Heart right ventricle (tissue), 16 donors: ENCODE measurements around the gene CDH8. TPM values are rescaled to one million over a fixed set of nuclear protein-coding genes. Genes with fewer than 3 reads are reported as not detected.

Experiments
- ATAC-seq, 8 donors: fragments of 200-7000 bp; cut with Tn5 transposase; one replicate each; pipeline ENCODE4 v1.9.1; 2020; ENCODE audit warnings: mild to moderate bottlenecking in 8 of 8, moderate library complexity in 8 of 8, moderate number of reproducible peaks in 1 of 8
- DNase-seq, 2 donors: peaks; one replicate each; pipeline ENCODE4 v3.0.0-alpha.2; 2020
- H3K27ac ChIP-seq, 10 donors: fragments of 200-600 bp; sonication (generic) in 2 of 10; one replicate each; pipeline versions ENCODE4 v1.5.0 to v1.8.0; 2020 to 2022; ENCODE audit warnings: mild to moderate bottlenecking in 3 of 10
- H3K27me3 ChIP-seq, 7 donors: fragments of 200-600 bp; one replicate each; pipeline ENCODE4 v1.8.0; 2021 to 2022; ENCODE audit warnings: mild to moderate bottlenecking in 2 of 7
- H3K36me3 ChIP-seq, 9 donors: fragments of 200-600 bp; sonication (generic) in 1 of 9; one replicate each; pipeline versions ENCODE4 v1.5.0 to v1.8.0; 2020 to 2022; ENCODE audit warnings: mild to moderate bottlenecking in 2 of 9
- H3K4me1 ChIP-seq, 9 donors: fragments of 200-600 bp; sonication (generic) in 1 of 9; one replicate each; pipeline versions ENCODE4 v1.5.0 to v1.8.0; 2020 to 2022; ENCODE audit warnings: mild to moderate bottlenecking in 4 of 9
- H3K4me3 ChIP-seq, 10 donors: fragments of 200-600 bp; sonication (generic) in 2 of 10; one replicate each; pipeline versions ENCODE4 v1.5.0 to v1.8.0; 2020 to 2022; ENCODE audit warnings: mild to moderate bottlenecking in 7 of 10, moderate library complexity in 2 of 10
- H3K9me3 ChIP-seq, 11 donors: fragments of 200-600 bp in 10 of 11; sonication (generic) in 2 of 11; one replicate each; pipeline versions ENCODE4 v1.5.0 to v1.8.0; 2013 to 2022; ENCODE audit warnings: mild to moderate bottlenecking in 2 of 11, control low read depth in 1 of 11, moderate library complexity in 1 of 11
- CTCF ChIP-seq, 9 donors: fragments of 200-600 bp; sonication (generic) in 2 of 9; IDR thresholded peaks; one replicate each; pipeline versions ENCODE4 v1.5.0 to v1.8.0; 2021 to 2022; ENCODE audit warnings: antibody characterized with exemption in 9 of 9, mild to moderate bottlenecking in 5 of 9, moderate library complexity in 1 of 9
- WGBS, 2 donors: extraction: QIAGEN DNeasy Blood & Tissue Kit; methylation state at CpG; one replicate each; pipeline ENCODE4 v1.1.7; 2013; ENCODE audit warnings: inconsistent platforms in 1 of 2; 5-methylcytosine and 5-hydroxymethylcytosine counted together
- intact Hi-C, 10 donors: fragments of 100-400 bp; cut with DNase I; formaldehyde crosslinking; loops; one replicate each; pipeline versions ENCODE4 v1.11.1 to v1.14.2; 2022
- polyA plus RNA-seq, 2 donors: library from polyadenylated mRNA; stranded (reverse); fragments of 200-250 nt; gene quantifications; one replicate each; pipeline ENCODE4 v1.2.3, GENCODE V29; 2013
- total RNA-seq, 10 donors: library from RNA; stranded (reverse); fragmentation: NEBNext Ultra II Directional in 3 of 10; extraction: Animal tissue kit (Norgen Biotek cat#: 25700) in 3 of 10; gene quantifications; one replicate each; pipeline versions ENCODE4 v1.2.1 to v1.2.4, GENCODE V29; 2021 to 2023
- donor health status: Arrhythmogenic right ventricular cardiomyopathy.
- donor health status: ischemic (EF 13 %, LVEDD 7.1; RV severe dilation, severe dysfunction).
- donor health status: healthy with polysubstance abuse.
- donor health status: DM: no; HTN: yes; CAD: no.
- donor health status: DM: no; HTN: no; CAD: no.
- donor health status: ischemic (EF 25% LVEDD 6.9; RV normal size, moderate dysfunction).
- donor health status: ischemic (EF 25% LVEDD 5.7; RV mildly dilated, moderate dysfunction).
- donor health status: healthy.
- donor health status: DM: yes; HTN: yes; CAD: no.
- donor health status: Ischemic cardiomyopathy.
- donor health status: ischemic (EF 35%, LVEDD 5.7; RV mildly dilated, moderate dysfunction).
- donor health status: nonischemic (EF 11% LVEDD 7.7; RV severe dilation, severe dysfunction).
- donor health status: DM: yes; HTN: yes; CAD: no.
- donor health status: PGD.
- donor health status: ischemic (EF 29% LVEDD 5.4; RV normal size, mild dysfunction).
- donor health status: nonischemic (EF 23%, LVEDD 6.1; RV moderate dilation, normal function).

Gene CDH8
- total and polyA plus RNA-seq, 12 donors, result 0.19 to 2.0 (median 0.53) TPM; not detected in 5

- no peaks in the 10 kb centered on the region for H3K27me3 ChIP-seq
- H3K27ac ChIP-seq, result no peak overlapping the region
- no peaks in the 10 kb centered on the region for H3K36me3 ChIP-seq
- DNase-seq (no peak), ATAC-seq (no peak)
- no peak overlapping the region for H3K4me3 ChIP-seq
- intact Hi-C loops, result no loop called here
- H3K9me3 ChIP-seq, result peaks cover 0 to 3% (median 0%) of the 10 kb centered on the region in 11 donors
- no peaks in the 10 kb centered on the region for H3K4me1 ChIP-seq
- no peak for TF ChIP-seq CTCF (IDR thresholded peaks at IDR 0.05)
These were observed 215.8 kb downstream of the CDH8 start for GRCh38 chr16:61820398-61820797.

- 77 to 82% methylated on average over 1 of the region's 1 CpG for WGBS, 2 donors
These were observed 217.4 kb downstream of the CDH8 start for GRCh38 chr16:61818850-61819249.

GRCh38 chr16:61817583-61818278 lies 218.5 kb downstream of the CDH8 start:
- Histone ChIP-seq H3K4me1 (no peaks in the 10 kb centered on the region), H3K27me3 (no peaks in the 10 kb centered on the region), H3K27ac (no peak overlapping the region), H3K36me3 (no peaks in the 10 kb centered on the region), H3K9me3 (no peaks in the 10 kb centered on the region), H3K4me3 (no peak overlapping the region)
- ATAC-seq (no peak), DNase-seq (no peak)
- TF ChIP-seq CTCF (IDR thresholded peaks at IDR 0.05), result no peak
- intact Hi-C loops, result no loop called here
- WGBS, 2 donors, result 80% methylated on average over 8 of the region's 8 CpGs

More at GRCh38 chr16:61818850-61819249, 217.4 kb downstream of the CDH8 start:
- H3K27me3 ChIP-seq, result no peaks in the 10 kb centered on the region
- no peak for TF ChIP-seq CTCF (IDR thresholded peaks at IDR 0.05)
- ATAC-seq (no peak), DNase-seq (no peak)
- no peak overlapping the region for H3K4me3 ChIP-seq
- intact Hi-C loops, result no loop called here
- peaks cover 0 to 3% (median 0%) of the 10 kb centered on the region in 11 donors for H3K9me3 ChIP-seq
- no peaks in the 10 kb centered on the region for H3K4me1 ChIP-seq
- H3K27ac ChIP-seq, result no peak overlapping the region
- H3K36me3 ChIP-seq, result no peaks in the 10 kb centered on the region

- Histone ChIP-seq H3K9me3 (peaks cover 0 to 3% (median 0%) of the 10 kb centered on the region in 11 donors), H3K27ac (no peak overlapping the region), H3K4me3 (no peak overlapping the region), H3K36me3 (no peaks in the 10 kb centered on the region), H3K4me1 (no peaks in the 10 kb centered on the region), H3K27me3 (no peaks in the 10 kb centered on the region)
- TF ChIP-seq CTCF (IDR thresholded peaks at IDR 0.05), result no peak
- ATAC-seq (no peak), DNase-seq (no peak)
- intact Hi-C loops, result no loop called here
These were observed 221.4 kb downstream of the CDH8 start for GRCh38 chr16:61814726-61815347.
